ENCODE data around the gene TSPAN10. TPM values are rescaled to one million over a fixed set of nuclear protein-coding genes. Genes with fewer than 3 reads are reported as not detected.

Gene TSPAN10
- total RNA-seq, 1 experiment from 2014 or later, result 1.2 TPM

- Histone ChIP-seq H2BK120ac (ENCODE audit: low read depth, low read length, poor library complexity, severe bottlenecking) (no peak overlapping the region), H3K56ac (ENCODE audit: insufficient read length, low read depth, low read length) (no peak overlapping the region), H2BK20ac (ENCODE audit: low read depth, low read length, poor library complexity, severe bottlenecking) (no peak overlapping the region), H2AK5ac (ENCODE audit: insufficient read length, low read length) (no peak overlapping the region), H2BK5ac (ENCODE audit: insufficient read length, low read length) (no peak overlapping the region), H2BK15ac (ENCODE audit: low read depth, low read length) (no peak overlapping the region), H4K91ac (ENCODE audit: insufficient read length, low read depth, low read length) (no peak overlapping the region), H3K79me1 (ENCODE audit: insufficient read depth, low read depth, low read length, poor library complexity, severe bottlenecking) (no peaks in the 10 kb centered on the region), H3K23me2 (ENCODE audit: insufficient read length, low read depth, low read length, poor library complexity, severe bottlenecking) (no peaks in the 10 kb centered on the region), H3K27ac (ENCODE audit: insufficient read length, low read depth, low read length) (no peak overlapping the region), H3K79me2 (ENCODE audit: insufficient read depth, low read length) (no peaks in the 10 kb centered on the region), H3T11ph (ENCODE audit: low read length) (no peak overlapping the region), H4K20me1 (ENCODE audit: control insufficient read depth, insufficient read depth, insufficient read length) (no peaks in the 10 kb centered on the region), H3K18ac (ENCODE audit: insufficient read length, low read depth, low read length) (no peak overlapping the region), H3K23ac (ENCODE audit: insufficient read length, low read depth, low read length) (no peak overlapping the region), H2BK12ac (ENCODE audit: insufficient read length, low read depth, low read length) (no peak overlapping the region), H4K8ac (replicated peaks; ENCODE audit: insufficient read length, low read depth, low read length) (no peak overlapping the region), H3K4me1 (ENCODE audit: insufficient read depth, low read length) (no peaks in the 10 kb centered on the region), H3K4me2 (ENCODE audit: insufficient read depth, insufficient read length, low read length) (no peak overlapping the region), H3K4ac (ENCODE audit: low read depth, low read length) (no peak overlapping the region), H3K14ac (ENCODE audit: insufficient read depth, low read length) (no peak overlapping the region), H3K9me3 (ENCODE audit: control insufficient read depth, low read depth, low read length) (no peaks in the 10 kb centered on the region), H3K27me3 (ENCODE audit: insufficient read depth, low read length) (no peaks in the 10 kb centered on the region), H2AFZ (ENCODE audit: low read length) (no peak overlapping the region), H4K5ac (ENCODE audit: insufficient read length, low read depth, low read length) (no peak overlapping the region), H3K9ac (ENCODE audit: extremely low read depth, insufficient read length, low read length) (no peak overlapping the region)
- H3K9me3 Mint-ChIP-seq, result no peaks in the 10 kb centered on the region
- no peak for DNase-seq
- H3K4me3 Mint-ChIP-seq, result no peak overlapping the region; a peak in 1 of 5 replicates
- no peaks in the 10 kb centered on the region for H3K27me3 Mint-ChIP-seq (ENCODE audit: low read depth)
- no CpG with 5 or more reads among the region's 11 CpGs for WGBS (ENCODE audit: extremely low coverage, insufficient read length, low lambda C conversion rate)
- TF ChIP-seq CTCF (conservative IDR thresholded peaks at IDR 0.05), result no peak
- no peaks in the 10 kb centered on the region for H3K4me1 Mint-ChIP-seq
- peaks cover 34 to 83% (median 73%) of the 10 kb centered on the region in 3 experiments for H3K36me3 Mint-ChIP-seq (ENCODE audit: insufficient read depth in 1 of 3, low read depth in 3 of 3)
- H3K27ac Mint-ChIP-seq, result 0 out of 7 replicates have a peak overlapping the region, but pooled peaks of 1 of the 3 experiments have one; percentile 19
Observed at GRCh38 chr17:81593105-81593871, 43.7 kb upstream of the TSPAN10 start.

Data from H9 (cell line).